Limb (tissue), 2 donors: ENCODE data around the gene DGKD.

Experiments used
- DNase-seq, 2 donors: peaks; one replicate each; pipeline ENCODE4 v3.0.0-alpha.2; 2016; ENCODE audit errors: extremely low spot score in 2 of 2

The DGKD gene

GRCh38 chr2:233446121-233446520, 91.8 kb downstream of the DGKD start:
- peak in 1 of 2 donors; percentile 8 for DNase-seq

DNA sequence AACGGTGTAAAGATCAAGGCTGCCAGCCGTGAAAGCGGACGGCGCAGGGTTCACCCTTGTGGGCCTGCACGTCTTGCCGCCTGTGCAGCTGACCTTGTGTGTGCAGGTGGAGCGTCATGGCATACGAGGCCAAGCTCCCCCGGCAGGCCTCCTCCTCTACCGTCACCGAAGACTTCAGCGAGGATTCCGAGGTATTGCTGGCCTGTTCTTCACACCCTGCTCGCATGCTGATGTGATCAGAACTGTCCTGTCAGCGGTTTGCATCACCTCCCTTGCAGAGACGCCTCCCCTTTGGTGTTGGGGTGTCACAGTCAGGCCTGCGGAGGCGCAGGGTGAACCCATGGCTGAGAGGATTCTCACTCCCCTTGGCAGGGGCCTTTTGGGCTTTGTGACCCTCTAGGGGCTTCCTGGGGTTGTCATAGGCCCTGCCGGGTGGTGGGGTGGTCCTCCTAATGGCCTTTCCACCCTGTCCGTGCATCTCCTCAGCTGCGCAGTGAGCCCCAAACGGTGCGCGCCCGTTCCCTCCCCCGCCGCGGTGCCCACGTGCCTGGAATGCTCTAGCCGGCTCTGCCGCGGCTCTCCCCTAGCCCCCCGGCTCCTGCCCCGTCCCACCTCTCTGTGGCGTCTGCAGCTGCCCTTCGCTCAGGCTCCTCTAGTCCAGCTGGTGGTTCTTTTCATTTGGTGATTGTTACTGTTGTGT, 92.5 kb downstream of the DGKD start:
- peak in 1 of 2 donors; percentile 27 for DNase-seq

DNA sequence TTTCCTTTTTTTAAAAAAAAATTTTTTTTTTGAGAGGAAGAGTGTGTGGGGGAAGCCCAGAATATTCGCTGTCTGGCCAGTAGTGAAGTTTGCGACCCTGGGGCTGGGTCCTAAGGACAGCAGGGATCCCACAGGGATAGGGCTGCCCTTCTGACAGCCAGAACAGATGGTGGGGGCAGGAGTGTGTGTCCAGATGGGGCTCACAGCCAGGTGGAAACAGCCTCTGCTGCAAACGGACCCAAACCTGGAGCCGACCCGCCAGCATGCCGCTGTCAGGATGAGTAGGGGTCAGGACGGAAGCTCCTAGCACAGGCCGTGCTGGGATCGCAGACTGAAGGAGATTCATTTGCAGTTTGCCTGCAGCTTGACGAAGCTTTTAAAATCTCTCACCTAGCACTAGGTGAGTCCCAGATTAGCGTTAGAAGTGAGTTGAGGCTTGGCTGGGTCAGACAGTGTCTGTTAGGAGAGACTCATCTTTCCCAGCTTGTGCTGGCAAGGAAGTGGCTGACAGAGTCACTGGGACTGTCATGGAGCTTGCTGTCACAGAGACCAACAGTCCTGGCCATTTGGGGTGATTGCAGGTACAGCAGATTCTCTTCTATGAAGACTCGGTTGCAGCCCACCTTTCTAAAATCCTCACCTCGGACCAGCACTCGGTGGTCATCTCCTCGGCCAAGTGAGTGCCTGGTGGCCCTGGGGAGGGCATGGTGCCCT, 93.4 kb downstream of the DGKD start:
- no peak for DNase-seq

GRCh38 chr2:233448220-233448559, 93.9 kb downstream of the DGKD start:
- DNase-seq, result no peak

DNA sequence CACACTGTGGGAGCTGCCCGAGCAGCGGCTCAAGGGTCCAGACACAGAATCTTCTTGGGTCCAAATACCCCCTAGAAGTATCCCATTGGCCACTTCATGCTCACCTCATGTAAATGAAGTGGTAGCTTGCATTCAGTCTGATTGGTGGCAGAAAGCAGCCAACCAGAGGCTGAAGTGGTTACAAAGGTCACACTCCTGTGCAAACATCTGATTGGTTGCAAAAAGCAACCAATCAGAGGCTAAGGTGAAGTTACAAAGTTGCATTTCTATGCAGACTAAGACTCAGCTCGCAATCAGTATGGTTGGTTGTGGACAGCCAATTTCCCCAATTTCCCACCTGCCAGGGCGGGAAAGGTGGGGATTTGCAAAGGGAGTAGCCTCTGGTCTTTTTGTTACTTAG, 94.3 kb downstream of the DGKD start:
- no peak for DNase-seq

DNA sequence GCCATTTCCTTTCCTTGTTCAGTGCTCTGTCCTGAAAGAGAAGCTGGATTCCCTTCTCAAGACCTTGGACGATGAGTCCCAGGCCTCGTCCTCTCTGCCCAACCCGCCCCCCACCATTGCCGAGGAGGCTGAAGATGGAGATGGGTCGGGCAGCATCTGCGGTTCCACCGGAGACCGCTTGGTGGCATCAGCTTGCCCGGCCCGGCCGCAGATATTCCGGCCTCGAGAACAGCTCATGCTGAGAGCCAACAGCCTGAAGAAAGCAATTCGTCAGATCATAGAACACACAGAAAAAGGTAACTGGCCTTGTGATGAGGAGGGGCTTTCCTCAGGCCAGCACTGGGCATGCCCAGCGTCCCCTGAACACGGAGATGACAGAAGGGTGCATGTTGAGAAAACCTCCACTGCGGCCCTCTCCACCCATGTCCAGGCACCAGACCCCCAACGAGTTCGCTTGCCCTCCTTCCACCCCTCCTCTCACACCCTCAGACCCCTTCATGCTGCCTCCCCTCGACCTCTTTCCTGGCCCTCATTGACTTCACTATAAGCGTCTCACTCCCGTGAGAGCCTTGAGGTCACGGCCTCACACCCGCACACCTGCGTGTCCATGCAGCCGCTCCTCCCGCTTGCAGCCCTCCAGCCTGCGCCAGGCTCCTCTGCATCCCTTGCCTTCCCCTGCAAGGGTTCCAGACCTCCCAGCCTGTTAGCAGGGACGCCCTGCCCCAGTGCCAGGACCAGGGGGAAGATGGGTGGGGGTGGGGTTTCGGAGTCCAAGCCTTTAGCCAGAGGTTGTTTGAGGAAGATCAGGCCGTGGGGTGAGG, 95.0 kb downstream of the DGKD start:
- peak; percentile 34 to 70 for DNase-seq

DNA sequence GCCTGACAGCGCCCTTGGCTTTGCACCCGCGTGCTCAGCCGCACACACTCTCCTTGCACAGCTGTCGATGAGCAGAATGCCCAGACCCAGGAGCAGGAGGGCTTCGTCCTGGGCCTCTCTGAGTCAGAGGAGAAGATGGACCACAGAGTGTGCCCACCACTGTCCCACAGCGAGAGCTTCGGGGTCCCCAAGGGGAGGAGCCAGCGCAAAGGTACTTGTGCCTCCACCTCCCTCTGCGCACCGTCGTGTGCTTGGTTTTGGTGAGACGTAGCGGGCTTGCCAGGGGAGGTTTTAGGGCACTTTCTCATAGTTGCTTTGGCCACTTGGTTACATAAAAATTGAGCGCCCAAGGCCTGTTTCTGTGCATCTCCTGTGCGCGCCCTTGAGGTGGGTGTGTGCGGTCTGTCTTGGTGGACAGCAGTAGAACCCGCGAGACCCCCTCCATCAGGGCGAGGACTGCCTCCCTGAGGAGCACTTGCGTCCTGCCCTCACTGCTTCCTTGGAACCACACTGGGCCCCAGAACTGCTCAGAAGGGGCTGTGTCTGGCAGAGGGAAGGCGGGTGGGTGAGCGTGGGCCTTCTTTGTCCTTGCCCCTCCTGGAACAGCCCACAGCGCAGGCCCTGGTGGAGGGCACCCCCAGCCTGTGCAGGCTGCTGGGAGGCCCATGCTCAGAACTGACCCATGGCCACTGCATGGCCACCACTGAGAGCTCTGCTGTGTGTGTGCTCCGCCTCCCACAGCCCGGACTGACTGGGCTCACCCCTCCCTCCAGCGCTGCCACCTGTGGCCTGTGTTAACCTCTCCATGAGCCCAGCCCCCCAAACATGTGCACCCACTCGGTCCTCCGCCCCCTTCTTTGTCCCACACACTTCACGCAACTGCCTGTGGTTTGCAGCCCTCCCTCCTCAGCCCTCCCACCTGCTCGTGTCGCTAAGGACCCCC, 95.9 kb downstream of the DGKD start:
- DNase-seq, result no peak

- no peak for DNase-seq
These were observed 96.7 kb downstream of the DGKD start for GRCh38 chr2:233450864-233451575.

DNA sequence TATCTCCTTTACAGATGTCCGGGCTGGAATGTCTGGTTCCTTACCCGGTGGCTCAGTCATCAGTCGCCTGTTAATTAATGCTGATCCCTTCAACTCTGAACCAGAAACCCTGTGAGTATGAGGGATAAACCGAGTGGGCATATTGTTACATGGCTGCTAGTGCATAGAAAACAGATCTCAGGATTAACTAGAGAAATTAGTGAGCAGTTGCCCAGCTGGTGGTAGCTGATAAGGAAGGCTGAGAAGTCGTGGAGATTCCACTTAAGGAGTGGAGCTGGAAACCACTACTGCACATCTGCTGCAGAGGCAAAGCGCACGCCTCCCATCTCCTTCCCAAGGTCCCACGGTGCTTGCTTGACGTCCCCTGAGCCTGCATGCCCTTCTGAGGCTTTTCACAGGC, 97.7 kb downstream of the DGKD start:
- no peak for DNase-seq

- DNase-seq, result no peak
These were observed 99.0 kb downstream of the DGKD start for GRCh38 chr2:233453111-233453915.

GRCh38 chr2:233453916-233454315, 99.6 kb downstream of the DGKD start:
- DNase-seq, result no peak

DNA sequence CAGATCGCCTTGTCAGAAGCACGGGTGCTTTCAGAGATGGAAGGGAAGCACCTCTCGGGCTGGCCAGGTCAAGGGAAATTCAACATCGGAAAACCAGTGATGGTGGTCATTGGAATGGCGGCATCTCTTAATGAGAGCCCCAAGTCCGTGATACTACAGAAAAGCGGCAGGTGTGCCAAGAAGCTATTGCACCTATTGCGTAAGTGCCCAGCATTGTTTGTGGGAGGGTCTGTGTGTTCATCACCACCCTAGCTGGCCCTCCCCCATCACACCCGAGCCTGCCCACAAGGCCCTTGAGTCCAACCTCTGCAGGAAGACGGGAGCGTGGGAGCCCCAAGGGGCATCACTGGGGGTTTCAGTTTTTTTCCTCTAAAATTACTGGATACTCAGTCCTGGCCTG, 100.7 kb downstream of the DGKD start:
- DNase-seq, result no peak

GRCh38 chr2:233455491-233455890, 101.2 kb downstream of the DGKD start:
- no peak for DNase-seq

- DNase-seq, result no peak
These were observed 101.8 kb downstream of the DGKD start for GRCh38 chr2:233456111-233456510.

DNA sequence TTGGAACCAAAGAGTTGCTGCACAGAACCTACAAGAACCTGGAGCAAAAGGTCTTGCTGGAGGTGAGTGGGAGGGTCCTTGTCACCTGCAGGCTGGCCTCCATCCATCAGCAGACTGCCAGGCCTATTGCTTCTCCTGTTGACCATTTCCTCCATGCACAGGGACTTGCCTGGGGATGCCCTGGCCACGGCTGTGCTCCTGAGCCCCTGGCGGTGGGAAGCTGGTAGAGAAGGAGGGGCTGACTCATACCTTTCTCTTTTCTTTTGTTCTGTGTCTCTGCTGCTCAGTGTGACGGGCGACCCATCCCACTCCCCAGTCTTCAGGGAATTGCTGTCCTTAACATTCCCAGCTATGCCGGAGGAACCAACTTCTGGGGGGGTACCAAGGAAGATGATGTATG, 102.6 kb downstream of the DGKD start:
- DNase-seq, result no peak

GRCh38 chr2:233457356-233457755, 103.1 kb downstream of the DGKD start:
- DNase-seq, result no peak

GRCh38 chr2:233458031-233458610, 103.8 kb downstream of the DGKD start:
- no peak for DNase-seq

DNA sequence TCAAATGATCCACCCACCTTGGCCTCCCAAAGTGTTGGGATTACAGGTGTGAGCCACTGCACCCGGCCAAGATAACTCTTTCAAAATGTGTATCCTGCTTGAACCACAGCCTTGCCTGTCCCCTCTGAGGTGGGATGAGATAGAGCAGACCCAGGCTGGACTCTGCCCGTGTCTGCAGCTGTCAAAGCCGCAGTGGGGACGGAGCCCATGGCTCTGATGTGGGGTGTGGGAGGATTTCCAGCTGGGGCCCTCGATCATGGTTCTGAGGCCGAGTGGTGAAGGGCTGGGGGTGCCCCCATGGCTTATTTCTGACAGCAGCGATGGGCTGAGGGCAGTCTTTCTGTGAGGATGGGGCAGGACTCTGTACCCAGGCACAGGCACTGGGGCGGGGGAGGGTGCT, 104.5 kb downstream of the DGKD start:
- no peak for DNase-seq

GRCh38 chr2:233459426-233459825, 105.1 kb downstream of the DGKD start:
- no peak for DNase-seq
